KBM-7 (cell line): ENCODE measurements around the gene TGFBI.
"Not testable (repeated sequence)": the region's sequence is repeated elsewhere in the genome, so short reads cannot be mapped to it uniquely, and the experiment has no call there.

ENCODE experiments used
- DNase-seq: peaks from one replicate; pipeline ENCODE4 v3.0.0-alpha.2; 2015
- in situ Hi-C: fragments of 300-500 bp; cut with MboI; formaldehyde crosslinking; loops from 2 replicates; pipeline ENCODE4 v1.14.3; 2020; ENCODE audit warnings: low sequenced_read_pairs, low pct_unique_long_range_greater_than_20kb, mixed read lengths

The TGFBI gene

GRCh38 chr5:136039202-136039601 lies 10.4 kb downstream of the TGFBI start:
- in situ Hi-C loops, result no loop called here

GRCh38 chr5:136040746-136041415 lies 12.1 kb downstream of the TGFBI start:
- no peak for DNase-seq
- in situ Hi-C loops, result no loop called here

More at GRCh38 chr5:136039202-136039601, 10.4 kb downstream of the TGFBI start:
- DNase-seq, result no peak

DNA sequence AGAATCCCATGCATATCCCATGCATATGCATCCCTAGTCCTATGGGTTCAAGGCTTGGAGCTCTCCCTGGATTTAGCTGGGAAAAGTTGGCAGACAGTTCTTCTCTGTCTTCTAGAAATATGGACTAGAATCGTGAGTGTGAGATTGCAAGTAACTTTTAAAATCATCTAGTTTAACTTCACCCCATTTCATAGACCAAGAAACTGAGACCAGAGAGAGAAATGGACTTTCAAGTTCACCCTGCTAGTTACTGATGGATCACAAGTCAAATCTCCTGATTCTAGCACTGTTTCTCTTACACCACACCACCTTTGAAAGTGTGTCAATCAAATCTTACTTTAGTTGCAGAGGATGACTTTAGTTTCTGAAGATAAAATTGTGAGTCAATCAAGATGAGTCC lies 13.4 kb downstream of the TGFBI start:
- no peak for DNase-seq
- in situ Hi-C loops, result no loop called here

GRCh38 chr5:136042665-136043121 lies 13.9 kb downstream of the TGFBI start:
- DNase-seq, result peak; percentile 77
- in situ Hi-C loops, result no loop called here

GRCh38 chr5:136043551-136043950 lies 14.8 kb downstream of the TGFBI start:
- in situ Hi-C loops, result no loop called here
- no peak for DNase-seq

- in situ Hi-C loops, result no loop called here
These were observed 15.3 kb downstream of the TGFBI start for GRCh38 chr5:136043968-136044610.

DNA sequence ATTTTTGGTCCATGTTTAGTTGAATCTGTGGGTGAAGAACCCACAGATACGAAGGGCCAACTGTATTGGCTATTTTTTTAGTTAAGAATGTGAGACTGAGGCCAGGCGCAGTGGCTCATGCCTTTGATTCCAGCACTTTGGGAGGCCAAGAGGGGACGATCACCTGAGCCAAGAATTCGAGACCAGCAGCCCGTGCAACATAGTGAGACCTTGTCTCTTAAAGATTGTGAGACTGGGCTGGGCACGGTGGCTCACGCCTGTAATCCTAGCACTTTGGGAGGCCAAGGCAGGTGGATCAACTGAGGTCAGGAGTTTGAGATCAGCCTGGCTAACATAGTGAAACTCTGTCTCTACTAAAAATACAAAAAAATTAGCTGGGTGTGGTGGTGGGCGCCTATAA lies 16.2 kb downstream of the TGFBI start:
- in situ Hi-C loops, result not testable (repeated sequence)

More at GRCh38 chr5:136043968-136044610, 15.3 kb downstream of the TGFBI start:
- DNase-seq, result no peak

DNA sequence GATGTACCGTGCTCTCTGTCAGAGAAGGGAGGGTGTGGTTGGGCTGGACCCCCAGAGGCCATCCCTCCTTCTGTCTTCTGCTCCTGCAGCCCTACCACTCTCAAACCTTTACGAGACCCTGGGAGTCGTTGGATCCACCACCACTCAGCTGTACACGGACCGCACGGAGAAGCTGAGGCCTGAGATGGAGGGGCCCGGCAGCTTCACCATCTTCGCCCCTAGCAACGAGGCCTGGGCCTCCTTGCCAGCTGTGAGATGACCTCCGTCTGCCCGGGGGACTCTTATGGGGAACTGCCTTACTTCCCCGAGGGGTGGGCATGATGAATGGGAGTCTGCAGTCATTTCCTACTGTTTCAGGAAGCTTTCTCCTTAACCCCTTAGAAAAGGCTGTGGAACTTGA lies 17.5 kb downstream of the TGFBI start:
- in situ Hi-C loops, result no loop called here

More for the DNA sequence above, 16.2 kb downstream of the TGFBI start:
- DNase-seq, result not testable (repeated sequence)

GRCh38 chr5:136047858-136048257 lies 19.1 kb downstream of the TGFBI start:
- in situ Hi-C loops, result no loop called here

More for the DNA sequence above, 17.5 kb downstream of the TGFBI start:
- no peak for DNase-seq

GRCh38 chr5:136048966-136049365 lies 20.2 kb downstream of the TGFBI start:
- no peak for DNase-seq
- in situ Hi-C loops, result no loop called here

More at GRCh38 chr5:136047858-136048257, 19.1 kb downstream of the TGFBI start:
- DNase-seq, result peak; percentile 78

GRCh38 chr5:136051486-136052220 lies 22.9 kb downstream of the TGFBI start:
- DNase-seq, result no peak
- in situ Hi-C loops, result no loop called here

GRCh38 chr5:136052692-136053335 lies 24.0 kb downstream of the TGFBI start:
- DNase-seq, result no peak
- in situ Hi-C loops, result no loop called here

- DNase-seq, result no peak
- in situ Hi-C loops, result no loop called here
These were observed 24.8 kb downstream of the TGFBI start for GRCh38 chr5:136053336-136054141.

GRCh38 chr5:136054142-136055019 lies 25.6 kb downstream of the TGFBI start:
- in situ Hi-C loops, result no loop called here
- no peak for DNase-seq

DNA sequence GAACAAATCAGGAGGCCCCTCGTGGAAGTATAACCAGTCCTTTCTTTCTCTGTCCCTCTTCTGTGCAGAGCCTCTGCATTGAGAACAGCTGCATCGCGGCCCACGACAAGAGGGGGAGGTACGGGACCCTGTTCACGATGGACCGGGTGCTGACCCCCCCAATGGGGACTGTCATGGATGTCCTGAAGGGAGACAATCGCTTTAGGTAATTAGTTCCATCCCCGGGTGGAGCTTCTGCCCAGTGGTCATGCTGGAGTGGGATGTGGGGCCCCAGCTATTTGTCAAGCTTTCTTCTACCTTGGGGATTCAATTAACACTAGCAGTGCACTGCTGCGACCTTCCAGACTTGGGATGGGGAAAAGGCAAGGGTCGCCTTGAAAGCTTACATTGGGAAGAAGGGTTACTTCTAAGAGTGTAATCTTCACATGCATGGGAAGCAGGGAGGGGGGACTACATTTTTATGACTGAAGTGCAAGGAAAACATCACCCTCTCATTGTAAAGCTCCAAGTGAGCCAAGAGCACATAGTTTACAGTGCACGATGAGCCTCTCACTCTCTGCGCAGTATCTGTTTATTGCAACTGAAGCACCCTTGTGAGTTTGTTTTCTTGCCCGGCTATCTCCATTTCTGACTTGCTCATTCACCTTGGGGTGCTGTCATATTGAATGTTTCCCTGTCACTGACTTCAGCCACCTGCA lies 27.0 kb downstream of the TGFBI start:
- no peak for DNase-seq
- in situ Hi-C loops, result no loop called here

GRCh38 chr5:136056336-136056735 lies 27.5 kb downstream of the TGFBI start:
- in situ Hi-C loops, result no loop called here
- DNase-seq, result no peak

DNA sequence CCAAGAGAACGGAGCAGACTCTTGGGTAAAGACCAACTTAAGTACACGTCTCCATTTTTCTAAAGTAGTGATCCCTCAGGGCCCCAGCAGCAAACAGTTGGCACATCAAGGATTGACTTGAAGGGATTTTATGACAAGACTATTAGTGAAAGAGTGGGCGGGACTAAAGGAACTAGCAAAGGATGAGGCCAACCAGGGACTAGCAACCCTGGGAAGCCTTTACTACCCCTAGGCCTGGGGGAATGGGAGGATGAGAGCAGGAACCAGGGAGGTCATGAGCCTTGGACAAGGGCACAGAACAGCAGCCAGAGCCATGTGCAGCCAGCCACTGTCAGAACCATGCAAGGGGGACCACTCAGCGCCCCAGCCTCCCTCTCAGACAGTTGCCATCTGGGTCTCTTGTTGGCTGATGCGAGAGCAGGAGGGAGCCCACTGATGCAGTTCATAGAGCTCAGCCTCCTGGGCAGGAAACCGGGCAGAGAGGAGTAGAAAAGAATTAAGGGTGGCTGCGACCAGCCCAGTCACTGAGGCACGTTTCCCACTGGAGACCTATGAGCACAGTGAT lies 28.1 kb downstream of the TGFBI start:
- in situ Hi-C loops, result no loop called here
- no peak for DNase-seq
